ES-I3 (cell line): Measurements from ENCODE around the gene RBMS1.

ENCODE experiments used
- H3K36me3 ChIP-seq: 2 replicates; pipeline ENCODE4 v1.6.1; 2013; ENCODE audit warnings: mild to moderate bottlenecking, low read length, control low read depth, moderate library complexity; ENCODE audit not compliant: insufficient read depth
- H3K4me1 ChIP-seq: 2 replicates; pipeline ENCODE4 v1.6.1; 2013; ENCODE audit warnings: mild to moderate bottlenecking, control low read depth, low read length; ENCODE audit not compliant: insufficient read depth
- H3K9ac ChIP-seq: 2 replicates; pipeline ENCODE4 v1.6.1; 2013; ENCODE audit warnings: low read depth, mild to moderate bottlenecking, low read length, moderate library complexity
- H3K9me3 ChIP-seq: 2 replicates; pipeline ENCODE4 v1.6.1; 2013; ENCODE audit warnings: mild to moderate bottlenecking, low read length, moderate library complexity; ENCODE audit not compliant: control insufficient read depth, insufficient read depth

RBMS1 gene

DNA sequence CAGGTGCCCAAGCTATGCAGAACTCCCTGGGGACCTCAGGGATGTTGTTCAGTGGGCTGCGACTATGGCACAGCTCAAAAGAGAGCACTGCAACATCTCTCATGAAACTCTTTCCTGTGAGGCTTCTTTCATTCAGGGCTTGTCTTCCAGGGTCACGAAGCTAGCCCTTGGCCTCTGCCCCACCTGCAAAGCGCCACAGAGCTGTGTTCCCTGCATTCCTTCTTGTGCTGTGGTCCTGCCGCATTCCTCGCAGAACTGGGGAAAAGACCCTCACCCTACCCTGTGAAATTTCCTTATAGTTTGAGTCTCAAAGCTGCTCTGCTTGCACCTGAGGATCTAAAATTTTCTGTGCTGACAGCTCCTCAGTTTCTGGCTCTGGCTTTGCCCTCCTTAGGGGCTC lies 267.2 kb downstream of the RBMS1 start:
- Histone ChIP-seq H3K36me3 (no peaks in the 10 kb centered on the region), H3K9ac (no peak overlapping the region), H3K9me3 (no peaks in the 10 kb centered on the region), H3K4me1 (peaks cover 7% of the 10 kb centered on the region; the same call in 1 of the 2 replicates)

GRCh38 chr2:160225722-160226121 lies 267.9 kb downstream of the RBMS1 start:
- Histone ChIP-seq H3K36me3 (no peaks in the 10 kb centered on the region), H3K4me1 (peaks cover 14% of the 10 kb centered on the region; the same call in 1 of the 2 replicates), H3K9ac (no peak overlapping the region), H3K9me3 (no peaks in the 10 kb centered on the region)

- Histone ChIP-seq H3K9me3 (no peaks in the 10 kb centered on the region), H3K4me1 (peaks cover 19% of the 10 kb centered on the region; the same call in 1 of the 2 replicates), H3K9ac (no peak overlapping the region)
Measured at GRCh38 chr2:160224507-160224906, 269.1 kb downstream of the RBMS1 start.

GRCh38 chr2:160224060-160224459 lies 269.5 kb downstream of the RBMS1 start:
- Histone ChIP-seq H3K36me3 (no peaks in the 10 kb centered on the region), H3K9me3 (no peaks in the 10 kb centered on the region), H3K4me1 (peaks cover 19% of the 10 kb centered on the region; the same call in 1 of the 2 replicates), H3K9ac (no peak overlapping the region)

More at GRCh38 chr2:160224507-160224906, 269.1 kb downstream of the RBMS1 start:
- no peaks in the 10 kb centered on the region for H3K36me3 ChIP-seq

- Histone ChIP-seq H3K9me3 (no peaks in the 10 kb centered on the region), H3K9ac (no peak overlapping the region), H3K36me3 (no peaks in the 10 kb centered on the region), H3K4me1 (peaks cover 19% of the 10 kb centered on the region; the same call in 1 of the 2 replicates)
Measured at GRCh38 chr2:160223560-160223959, 270.0 kb downstream of the RBMS1 start.

DNA sequence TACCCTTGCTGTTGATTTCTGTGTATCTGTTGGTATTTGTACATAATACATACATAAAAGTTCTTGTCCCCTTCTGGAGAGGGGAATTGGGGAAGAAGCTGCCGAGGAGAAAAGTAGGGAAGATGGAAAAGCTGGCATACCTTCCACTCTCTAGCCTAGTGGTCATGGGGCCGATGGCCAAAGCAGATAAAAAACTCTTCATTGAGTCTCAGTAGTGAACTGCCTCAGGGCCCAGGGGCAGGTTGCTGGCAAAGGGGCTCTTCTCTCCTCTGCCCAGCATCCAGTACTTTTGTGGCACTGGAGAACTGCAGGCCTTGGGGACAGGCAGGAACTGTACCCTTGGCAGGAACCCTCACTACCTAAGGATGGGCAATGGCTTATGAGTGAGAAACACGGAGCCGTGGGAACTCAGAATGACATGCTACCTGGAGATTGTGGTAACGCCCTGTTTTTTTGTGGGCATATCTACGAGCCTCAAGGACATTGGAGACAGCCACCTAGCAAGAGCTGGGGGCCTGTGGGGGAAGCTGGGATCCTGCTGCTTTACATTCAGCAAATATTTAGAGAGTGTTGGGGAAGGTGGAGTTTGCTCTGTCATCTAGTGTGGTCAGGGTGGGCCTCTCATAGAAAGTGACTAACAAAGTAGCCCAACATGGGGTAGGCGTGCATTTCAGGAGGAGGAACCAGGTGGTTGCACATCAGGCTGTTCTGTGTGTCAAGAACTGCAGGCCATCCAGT lies 270.9 kb downstream of the RBMS1 start:
- H3K9me3 ChIP-seq, result no peaks in the 10 kb centered on the region
- no peaks in the 10 kb centered on the region for H3K36me3 ChIP-seq
- peaks cover 19% of the 10 kb centered on the region; the same call in 1 of the 2 replicates for H3K4me1 ChIP-seq
- H3K9ac ChIP-seq, result no peak overlapping the region
